Upper lobe of left lung (tissue), 4 donors: ENCODE measurements around the gene ARHGAP15.

ENCODE experiments used
- CTCF ChIP-seq, 6 experiments: fragments of 450-650 bp in 4 of 6; fragments of 200-600 bp in 2 of 6; sonication (generic) in 2 of 6; IDR thresholded peaks; one replicate each; pipeline ENCODE4 v1.5.1; 2016 to 2019; ENCODE audit warnings: antibody characterized with exemption in 6 of 6
- POLR2A ChIP-seq, 4 donors: fragments of 450-650 bp; IDR thresholded peaks; one replicate each; pipeline ENCODE4 v1.5.1; 2016 to 2017; ENCODE audit warnings: antibody characterized with exemption in 4 of 4, mild to moderate bottlenecking in 2 of 4

DNA sequence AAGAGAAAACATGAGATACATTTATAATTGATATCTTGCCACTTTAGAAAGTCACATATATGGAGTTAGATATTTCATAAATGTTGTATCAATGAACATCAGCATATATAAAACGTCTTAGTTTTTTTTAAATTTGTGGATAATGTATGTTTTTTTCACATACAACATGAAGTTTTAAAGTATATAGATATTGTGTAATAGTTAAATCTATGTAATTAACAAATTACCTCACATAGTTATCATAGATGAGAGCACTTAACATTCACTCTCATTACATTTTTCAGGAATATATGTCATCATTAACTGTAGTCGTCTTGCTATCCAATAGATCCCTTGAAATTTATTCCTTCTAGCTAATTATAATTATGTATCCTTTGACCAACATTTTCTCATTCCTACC lies 406.6 kb downstream of the ARHGAP15 start:
- TF ChIP-seq CTCF (IDR thresholded peaks at IDR 0.05) (no peak), POLR2A (IDR thresholded peaks at IDR 0.05) (no peak)
